GM12878 (cell line): ENCODE results near the gene RUNX3. TPM values are rescaled to one million over a fixed set of nuclear protein-coding genes. Genes with fewer than 3 reads are reported as not detected.

Source experiments
- ATF3 ChIP-seq: IDR thresholded peaks from 2 replicates; pipeline ENCODE4 v1.6.1; 2011; ENCODE audit warnings: low read depth, mild to moderate bottlenecking, low read length, moderate library complexity, borderline replicate concordance; ENCODE audit errors: extremely low read depth
- CBFB ChIP-seq: IDR thresholded peaks from 2 replicates; pipeline ENCODE4 v1.6.1; 2016; ENCODE audit warnings: antibody characterized with exemption, low read depth
- CREM ChIP-seq: IDR thresholded peaks from 2 replicates; pipeline ENCODE4 v1.6.1; 2014; ENCODE audit warnings: antibody characterized with exemption, low read depth
- EED ChIP-seq: sonication (generic); IDR thresholded peaks from 2 replicates; pipeline ENCODE4 v1.6.1; 2016; ENCODE audit warnings: antibody characterized with exemption, low read depth
- EGR1 ChIP-seq, 2 experiments: IDR thresholded peaks; 1 replicate in 1 of 2; 2 replicates in 1 of 2; pipeline ENCODE4 v1.6.1; 2011 to 2012; ENCODE audit warnings: low read depth in 2 of 2, low read length in 2 of 2, borderline replicate concordance in 1 of 2, mild to moderate bottlenecking in 1 of 2, moderate library complexity in 1 of 2
- EZH2 ChIP-seq: IDR thresholded peaks from 2 replicates; pipeline ENCODE4 v1.6.1; 2012; ENCODE audit warnings: low read depth, mild to moderate bottlenecking, control low read depth, inconsistent platforms, low read length, borderline replicate concordance; ENCODE audit not compliant: control insufficient read depth
- GATAD2B ChIP-seq: fragments of 450-650 bp; conservative IDR thresholded peaks from 2 replicates; pipeline ENCODE4 v1.6.1; 2017; ENCODE audit warnings: low read depth, mild to moderate bottlenecking, moderate library complexity
- HSF1 ChIP-seq: fragments of 150-350 bp; IDR thresholded peaks from 2 replicates; pipeline ENCODE4 v1.6.1; 2014; ENCODE audit warnings: mild to moderate bottlenecking, low read depth, low read length
- IKZF1 ChIP-seq: fragments of 450-650 bp; conservative IDR thresholded peaks from 2 replicates; pipeline ENCODE4 v1.6.1; 2017; ENCODE audit warnings: antibody characterized with exemption, mild to moderate bottlenecking
- IRF3 ChIP-seq: fragments of 450-650 bp; IDR thresholded peaks from 2 replicates; pipeline ENCODE4 v1.6.1; 2014; ENCODE audit warnings: mild to moderate bottlenecking
- JUNB ChIP-seq: IDR thresholded peaks from 2 replicates; pipeline ENCODE4 v1.6.1; 2016; ENCODE audit warnings: antibody characterized with exemption, mild to moderate bottlenecking
- KAT2A ChIP-seq: conservative IDR thresholded peaks from 2 replicates; pipeline ENCODE4 v1.6.1; 2011; ENCODE audit warnings: low read depth, low read length; ENCODE audit not compliant: control insufficient read depth
- LARP7 ChIP-seq: fragments of 450-650 bp; IDR thresholded peaks from 2 replicates; pipeline ENCODE4 v1.6.1; 2017; ENCODE audit warnings: mild to moderate bottlenecking
- MXI1 ChIP-seq: fragments of 150-350 bp; IDR thresholded peaks from 2 replicates; pipeline ENCODE4 v1.6.1; 2011; ENCODE audit warnings: low read depth, mild to moderate bottlenecking, inconsistent platforms, low read length, improper control_type of control experiment
- NBN ChIP-seq: fragments of 450-650 bp; IDR thresholded peaks from 2 replicates; pipeline ENCODE4 v1.6.1; 2016
- NFIC ChIP-seq: IDR thresholded peaks from 2 replicates; pipeline ENCODE4 v1.6.1; 2012; ENCODE audit warnings: low read depth, mild to moderate bottlenecking, inconsistent platforms, low read length, moderate library complexity
- NFXL1 ChIP-seq: fragments of 450-650 bp; IDR thresholded peaks from 2 replicates; pipeline ENCODE4 v1.6.1; 2017; ENCODE audit warnings: antibody characterized with exemption, mild to moderate bottlenecking, borderline replicate concordance
- POU2F2 ChIP-seq: IDR thresholded peaks from 3 replicates; pipeline ENCODE4 v1.6.1; 2011; ENCODE audit warnings: low read depth, mild to moderate bottlenecking, low read length, borderline replicate concordance
- RUNX3 ChIP-seq: IDR thresholded peaks from 2 replicates; pipeline ENCODE4 v1.6.1; 2012; ENCODE audit warnings: low read length, inconsistent platforms
- SIX5 ChIP-seq: IDR thresholded peaks from 2 replicates; pipeline ENCODE4 v1.6.1; 2011; ENCODE audit warnings: mild to moderate bottlenecking, low read depth, low read length, moderate library complexity; ENCODE audit not compliant: severe bottlenecking
- SMC3 ChIP-seq: IDR thresholded peaks from 2 replicates; pipeline ENCODE4 v1.6.1; 2011; ENCODE audit warnings: low read length, improper control_type of control experiment, borderline replicate concordance
- SP1 ChIP-seq: IDR thresholded peaks from one replicate; pipeline ENCODE4 v1.6.1; 2011; ENCODE audit warnings: low read depth, low read length
- SREBF1 ChIP-seq: IDR thresholded peaks from 2 replicates; pipeline ENCODE4 v1.6.1; 2012; ENCODE audit warnings: mild to moderate bottlenecking, low read length
- TAF1 ChIP-seq: IDR thresholded peaks from 2 replicates; pipeline ENCODE4 v1.6.1; 2011; ENCODE audit warnings: mild to moderate bottlenecking, low read depth, low read length, borderline replicate concordance
- TCF12 ChIP-seq: IDR thresholded peaks from 2 replicates; pipeline ENCODE4 v1.6.1; 2011; ENCODE audit warnings: low read depth, mild to moderate bottlenecking, low read length
- TCF3 ChIP-seq: IDR thresholded peaks from 2 replicates; pipeline ENCODE4 v1.6.1; 2012; ENCODE audit warnings: low read depth, mild to moderate bottlenecking, low read length, borderline replicate concordance; ENCODE audit not compliant: insufficient read depth
- WRNIP1 ChIP-seq: IDR thresholded peaks from 2 replicates; pipeline ENCODE4 v1.6.1; 2011; ENCODE audit warnings: low read depth, low read length, improper control_type of control experiment, borderline replicate concordance
- ZNF217 ChIP-seq: fragments of 450-650 bp; IDR thresholded peaks from 2 replicates; pipeline ENCODE4 v1.6.1; 2017; ENCODE audit warnings: antibody characterized with exemption, mild to moderate bottlenecking
- polyA plus RNA-seq, 11 experiments: library from polyadenylated mRNA; depleted of rRNA in 4 of 11; unstranded in 6 of 11; stranded (reverse) in 5 of 11; fragments of >200 nt; fragmentation: Nextera tagmentation in 4 of 11; fragmentation: Illumina TruSeq in 1 of 11; extraction: Ambion mirVana in 4 of 11; extraction: Trizol in 1 of 11; gene quantifications; 1 replicate in 1 of 11; 2 replicates in 10 of 11; pipeline versions ENCODE4 v1.2.1 to v1.2.3, GENCODE V29; 2011 to 2016; ENCODE audit warnings: inconsistent platforms in 2 of 11, missing spikeins in 2 of 11, low read depth in 1 of 11
- total RNA-seq, 4 experiments: library from RNA; depleted of rRNA in 3 of 4; stranded (reverse); fragments of >200 nt in 3 of 4; fragmentation: Illumina TruSeq in 1 of 4; extraction: Trizol in 1 of 4; gene quantifications; 2 replicates each; pipeline versions ENCODE4 v1.2.1 to v1.2.3, GENCODE V29; 2013 to 2021

The RUNX3 gene
- total and polyA plus RNA-seq, 10 of the 15 experiments (the other 5 are each of a cell fraction or from before 2014, with no cell fraction given) = 19.0 to 151 (median 31.4) TPM

- TF ChIP-seq WRNIP1 (no peak), EZH2 (no peak), CREM (no peak; the same call in 1 of the 2 replicates), IKZF1 (peak; percentile 77; the same call in 1 of the 2 replicates), NFIC (peak; percentile 73), RUNX3 (no peak; the same call in 1 of the 2 replicates), TAF1 (no peak), HSF1 (no peak), SMC3 (0 out of 2 replicates have a peak, but pooled peaks have one; percentile 13), SIX5 (no peak), NBN (no peak), EGR1 (IDR thresholded peaks at IDR 0.05; ENCODE audit: borderline replicate concordance in 1 of 2, low read depth in 2 of 2, low read length in 2 of 2) (no peak), EED (peak; percentile 82), SP1 (no peak), CBFB (peak; percentile 28; the same call in 1 of the 2 replicates), ATF3 (no peak), IRF3 (no peak), NFXL1 (no peak), KAT2A (no peak), LARP7 (no peak), ZNF217 (peak; percentile 63), MXI1 (peak; percentile 24; the same call in 1 of the 2 replicates), TCF12 (peak; percentile 61; the same call in 1 of the 2 replicates), SREBF1 (no peak), TCF3 (peak; percentile 76; the same call in 1 of the 2 replicates), POU2F2 (peak; percentile 53; the same call in 1 of the 3 replicates), GATAD2B (0 out of 2 replicates have a peak, but pooled peaks have one; percentile 26), JUNB (peak; percentile 64)
Measured at GRCh38 chr1:24935615-24936484, 5.8 kb upstream of the RUNX3 start (continued).
